Panc1 (cell line): ENCODE results near the gene ZFYVE21.

Source experiments
- POLR2AphosphoS5 ChIP-seq: IDR thresholded peaks from 2 replicates; pipeline ENCODE4 v1.6.1; 2012; ENCODE audit warnings: mild to moderate bottlenecking, low read depth, low read length, moderate library complexity
- TCF7L2 ChIP-seq: IDR thresholded peaks from 2 replicates; pipeline ENCODE4 v1.6.1; 2011; ENCODE audit warnings: mild to moderate bottlenecking, low read depth, low read length, inconsistent platforms
- TF ChIP-seq, protein P1 (sequence below): fragments of 450-650 bp; IDR thresholded peaks from 2 replicates; pipeline ENCODE4 v1.5.1; 2017; ENCODE audit warnings: mild to moderate bottlenecking

DNA sequence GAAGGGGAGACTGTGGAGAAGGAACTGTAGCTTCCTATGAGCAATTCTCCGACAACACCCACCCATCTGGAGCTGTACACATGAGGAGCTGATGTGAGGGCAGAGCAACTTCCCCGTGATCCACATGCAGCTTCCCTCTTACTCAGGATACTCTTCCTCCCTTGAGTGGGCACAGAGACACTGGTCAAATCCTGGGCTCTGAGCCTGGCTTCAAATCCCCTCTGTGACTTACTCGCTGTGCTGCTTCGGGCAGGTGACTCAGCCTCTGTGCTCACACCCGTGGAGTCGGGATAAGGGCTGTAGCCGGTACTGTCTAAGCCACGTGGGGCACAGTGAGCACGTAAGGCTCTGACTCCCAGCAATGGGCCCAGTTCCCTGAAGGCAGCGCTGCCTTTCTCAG, 31.1 kb downstream of the ZFYVE21 start:
- TF ChIP-seq, protein P1, sequence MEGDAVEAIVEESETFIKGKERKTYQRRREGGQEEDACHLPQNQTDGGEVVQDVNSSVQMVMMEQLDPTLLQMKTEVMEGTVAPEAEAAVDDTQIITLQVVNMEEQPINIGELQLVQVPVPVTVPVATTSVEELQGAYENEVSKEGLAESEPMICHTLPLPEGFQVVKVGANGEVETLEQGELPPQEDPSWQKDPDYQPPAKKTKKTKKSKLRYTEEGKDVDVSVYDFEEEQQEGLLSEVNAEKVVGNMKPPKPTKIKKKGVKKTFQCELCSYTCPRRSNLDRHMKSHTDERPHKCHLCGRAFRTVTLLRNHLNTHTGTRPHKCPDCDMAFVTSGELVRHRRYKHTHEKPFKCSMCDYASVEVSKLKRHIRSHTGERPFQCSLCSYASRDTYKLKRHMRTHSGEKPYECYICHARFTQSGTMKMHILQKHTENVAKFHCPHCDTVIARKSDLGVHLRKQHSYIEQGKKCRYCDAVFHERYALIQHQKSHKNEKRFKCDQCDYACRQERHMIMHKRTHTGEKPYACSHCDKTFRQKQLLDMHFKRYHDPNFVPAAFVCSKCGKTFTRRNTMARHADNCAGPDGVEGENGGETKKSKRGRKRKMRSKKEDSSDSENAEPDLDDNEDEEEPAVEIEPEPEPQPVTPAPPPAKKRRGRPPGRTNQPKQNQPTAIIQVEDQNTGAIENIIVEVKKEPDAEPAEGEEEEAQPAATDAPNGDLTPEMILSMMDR: no peak
- no peak for TF ChIP-seq TCF7L2
- no peak for TF ChIP-seq POLR2AphosphoS5
